Psoas muscle (tissue), 8 donors: ENCODE measurements around the gene KLHL9. TPM values are rescaled to one million over a fixed set of nuclear protein-coding genes. Genes with fewer than 3 reads are reported as not detected.
A peak's percentile ranks its signal among the peaks of the same experiment; 100 is the strongest.

Experiments
- ATAC-seq, 4 donors: fragments of 200-7000 bp; cut with Tn5 transposase; one replicate each; pipeline ENCODE4 v1.9.1; 2020; ENCODE audit warnings: moderate library complexity in 3 of 4, mild to moderate bottlenecking in 2 of 4
- DNase-seq, 2 donors: peaks; one replicate each; pipeline ENCODE4 v3.0.0-alpha.2; 2020
- H3K27ac ChIP-seq: fragments of 200-600 bp; one replicate; pipeline ENCODE4 v1.8.0; 2022
- H3K27me3 ChIP-seq, 3 donors: fragments of 200-600 bp in 1 of 3; one replicate each; pipeline versions ENCODE4 v1.6.1 to v1.8.0; 2013 to 2022; ENCODE audit warnings: low read length in 2 of 3, mild to moderate bottlenecking in 2 of 3, moderate library complexity in 1 of 3; ENCODE audit not compliant: insufficient read depth in 3 of 3
- H3K36me3 ChIP-seq, 2 donors: fragments of 200-600 bp in 1 of 2; one replicate each; pipeline versions ENCODE4 v1.6.1 to v1.8.0; 2013 to 2022; ENCODE audit warnings: low read depth in 1 of 2, mild to moderate bottlenecking in 1 of 2, moderate library complexity in 1 of 2; ENCODE audit not compliant: insufficient read depth in 1 of 2
- H3K4me1 ChIP-seq: fragments of 200-600 bp; one replicate; pipeline ENCODE4 v1.8.0; 2022
- H3K4me3 ChIP-seq: fragments of 200-600 bp; one replicate; pipeline ENCODE4 v1.8.0; 2022; ENCODE audit warnings: mild to moderate bottlenecking
- H3K9me3 ChIP-seq: fragments of 200-600 bp; one replicate; pipeline ENCODE4 v1.8.0; 2022
- WGBS, 3 donors: extraction: QIAGEN DNeasy Blood & Tissue Kit; methylation state at CpG; one replicate each; pipeline versions ENCODE4 v1.1.6 to v1.1.7; 2013; 5-methylcytosine and 5-hydroxymethylcytosine counted together
- intact Hi-C, 2 donors: fragments of 100-400 bp; cut with DNase I; formaldehyde crosslinking; loops; one replicate each; pipeline versions ENCODE4 v1.11.0 to v1.14.2; 2022
- polyA plus RNA-seq, 3 donors: library from polyadenylated mRNA; stranded (reverse); fragments of 200-250 nt; gene quantifications; one replicate each; pipeline ENCODE4 v1.2.3, GENCODE V29; 2013
- total RNA-seq, 4 donors: library from RNA; stranded (reverse); fragmentation: NEBNext Ultra II Directional in 2 of 4; extraction: Animal tissue kit (Norgen Biotek cat#: 25700) in 2 of 4; gene quantifications; one replicate each; pipeline versions ENCODE4 v1.2.1 to v1.2.4, GENCODE V29; 2021 to 2023
- TF ChIP-seq, protein P1 (sequence below): fragments of 200-600 bp; IDR thresholded peaks from one replicate; pipeline ENCODE4 v1.8.0; 2022; ENCODE audit warnings: antibody characterized with exemption
- donor health status: healthy with polysubstance abuse.
- donor health status: DM: no; HTN: no; CAD: no; lungs with moderate emphysema.
- donor health status: Bipolar disorder and iron deficiency.
- donor health status: healthy.
- donor health status: DM: yes; HTN: yes; CAD: no.
- donor health status: DM: no; HTN: no; CAD: no.
- donor health status: DM: no; HTN: no; CAD: no.
- donor health status: DM: yes; HTN: yes; CAD: no.

KLHL9 gene
- total and polyA plus RNA-seq, 7 donors: 3.6 to 10.2 (median 7.8) TPM

GRCh38 chr9:21320465-21320864 lies 14.7 kb downstream of the KLHL9 start:
- ATAC-seq (no peak), DNase-seq (no peak)
- H3K4me1 ChIP-seq: no peaks in the 10 kb centered on the region
- WGBS, 3 donors: 69 to 85% (median 75%) methylated on average over 2 of the region's 2 CpGs
- intact Hi-C loops: loop anchor here in 1 of 2 donors (5.0 kb wide), 1 partner anchor 472 kb away; no protein-coding TSS in a partner anchor
- no peak overlapping the region for H3K27ac ChIP-seq
- TF ChIP-seq, protein P1, sequence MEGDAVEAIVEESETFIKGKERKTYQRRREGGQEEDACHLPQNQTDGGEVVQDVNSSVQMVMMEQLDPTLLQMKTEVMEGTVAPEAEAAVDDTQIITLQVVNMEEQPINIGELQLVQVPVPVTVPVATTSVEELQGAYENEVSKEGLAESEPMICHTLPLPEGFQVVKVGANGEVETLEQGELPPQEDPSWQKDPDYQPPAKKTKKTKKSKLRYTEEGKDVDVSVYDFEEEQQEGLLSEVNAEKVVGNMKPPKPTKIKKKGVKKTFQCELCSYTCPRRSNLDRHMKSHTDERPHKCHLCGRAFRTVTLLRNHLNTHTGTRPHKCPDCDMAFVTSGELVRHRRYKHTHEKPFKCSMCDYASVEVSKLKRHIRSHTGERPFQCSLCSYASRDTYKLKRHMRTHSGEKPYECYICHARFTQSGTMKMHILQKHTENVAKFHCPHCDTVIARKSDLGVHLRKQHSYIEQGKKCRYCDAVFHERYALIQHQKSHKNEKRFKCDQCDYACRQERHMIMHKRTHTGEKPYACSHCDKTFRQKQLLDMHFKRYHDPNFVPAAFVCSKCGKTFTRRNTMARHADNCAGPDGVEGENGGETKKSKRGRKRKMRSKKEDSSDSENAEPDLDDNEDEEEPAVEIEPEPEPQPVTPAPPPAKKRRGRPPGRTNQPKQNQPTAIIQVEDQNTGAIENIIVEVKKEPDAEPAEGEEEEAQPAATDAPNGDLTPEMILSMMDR: no peak
- H3K27me3 ChIP-seq: no peaks in the 10 kb centered on the region
- no peak overlapping the region for H3K4me3 ChIP-seq
- H3K9me3 ChIP-seq: no peaks in the 10 kb centered on the region
- H3K36me3 ChIP-seq: peaks cover 0 to 41% of the 10 kb centered on the region in 2 donors

- Histone ChIP-seq H3K36me3 (peaks cover 0 to 27% of the 10 kb centered on the region in 2 donors), H3K27ac (no peak overlapping the region), H3K4me1 (no peaks in the 10 kb centered on the region), H3K27me3 (no peaks in the 10 kb centered on the region), H3K9me3 (no peaks in the 10 kb centered on the region), H3K4me3 (no peak overlapping the region)
- WGBS, 3 donors: 20 to 21% (median 20%) methylated on average over 7 of the region's 7 CpGs
- TF ChIP-seq, protein P1: peak; percentile 68
- DNase-seq: no peak
- intact Hi-C loops: no loop called here
- peak; percentile 59 to 80 (median 64) for ATAC-seq
Observed at GRCh38 chr9:21317956-21318923, 17.0 kb downstream of the KLHL9 start.

DNA sequence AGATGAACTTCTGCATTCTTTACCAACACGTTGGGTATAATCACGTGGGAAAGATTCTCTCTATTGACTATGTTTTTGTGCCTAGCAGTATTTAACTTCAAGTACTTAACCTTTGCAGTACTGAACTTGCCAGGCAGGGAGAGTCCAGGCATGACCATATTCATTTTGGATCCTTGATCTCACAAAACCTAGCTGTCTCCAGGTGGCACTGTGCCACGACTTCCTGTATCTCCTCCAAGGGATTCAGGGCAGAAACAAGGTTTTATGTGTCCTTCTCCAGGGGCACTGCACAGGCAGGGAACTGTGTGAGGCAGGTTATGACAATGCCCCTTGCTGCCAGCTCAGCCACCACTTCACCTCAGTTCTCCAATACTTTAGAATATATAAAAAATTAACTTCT lies 18.3 kb downstream of the KLHL9 start:
- Histone ChIP-seq H3K27me3 (no peaks in the 10 kb centered on the region), H3K9me3 (no peaks in the 10 kb centered on the region), H3K27ac (no peak overlapping the region), H3K4me1 (no peaks in the 10 kb centered on the region), H3K4me3 (no peak overlapping the region), H3K36me3 (peaks cover 0 to 13% of the 10 kb centered on the region in 2 donors)
- no peak for ATAC-seq
- DNase-seq: no peak
- intact Hi-C loops: no loop called here
- TF ChIP-seq, protein P1: no peak
- WGBS, 3 donors: 12 to 29% (median 12%) methylated on average over 3 of the region's 3 CpGs

GRCh38 chr9:21316032-21316842 lies 19.0 kb downstream of the KLHL9 start:
- Histone ChIP-seq H3K27ac (no peak overlapping the region), H3K27me3 (no peaks in the 10 kb centered on the region), H3K36me3 (peaks cover 0 to 7% of the 10 kb centered on the region in 2 donors), H3K9me3 (no peaks in the 10 kb centered on the region), H3K4me3 (no peak overlapping the region), H3K4me1 (no peaks in the 10 kb centered on the region)
- intact Hi-C loops: no loop called here
- DNase-seq (no peak), ATAC-seq (peak in 1 of 4 donors; percentile 23)
- TF ChIP-seq, protein P1: no peak
- WGBS, 3 donors: 39 to 42% (median 41%) methylated on average over 8 of the region's 8 CpGs
